ENCODE measurements around the gene KCNK13. TPM values are rescaled to one million over a fixed set of nuclear protein-coding genes. Genes with fewer than 3 reads are reported as not detected.
A peak's percentile ranks its signal among the peaks of the same experiment; 100 is the strongest.
"Not testable (repeated sequence)": the region's sequence is repeated elsewhere in the genome, so short reads cannot be mapped to it uniquely, and the experiment has no call there.

KCNK13 gene
- 0.81 TPM for total RNA-seq
- long read RNA-seq, partial matches to known transcripts: 0 of 4 reads
- long read RNA-seq, other reads (novel, unspliced or antisense): 1 of 4 reads

DNA sequence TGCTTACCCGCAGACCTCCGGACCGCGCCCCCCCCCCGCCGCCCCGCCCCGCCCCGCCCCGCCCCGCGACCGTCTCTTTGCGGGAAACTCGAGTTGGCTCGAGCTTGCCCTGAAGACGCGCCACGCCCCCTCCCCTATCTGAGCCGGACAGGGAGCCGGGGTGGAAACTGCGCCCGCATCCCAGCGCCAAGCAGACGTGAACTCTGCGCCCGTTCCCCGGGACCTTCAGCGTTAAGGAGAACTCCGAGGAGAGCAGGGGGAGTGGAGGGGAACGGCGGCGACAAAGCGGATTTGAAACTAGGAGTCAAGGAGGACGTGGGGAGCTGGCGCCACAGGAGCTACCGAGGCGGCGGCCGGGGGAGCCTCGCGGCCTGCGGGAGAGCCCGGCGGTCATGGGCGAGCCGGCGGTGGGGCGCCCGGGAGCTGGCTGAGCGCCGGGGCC is at the start of gene KCNK13:
Gene KCNK13, plus strand, starts transcription at position 310 of the 442 bp plus-strand sequence. CDS start 212 bp downstream, outside the sequence.
- no peak within 1 kb of the TSS for H3K27ac ChIP-seq
- intact Hi-C loops (cut with DNase I): no loop called here
- no peak for DNase-seq
- peak within 1 kb of the TSS; percentile 45 for H3K4me3 ChIP-seq
- H3K36me3 ChIP-seq: no peaks in the 10 kb centered on the region
- peaks cover 27% of the 10 kb centered on the region for H3K4me1 ChIP-seq
- peak; percentile 57 for ATAC-seq
- peaks cover 80% of the 10 kb centered on the region for H3K27me3 ChIP-seq
- no peak for TF ChIP-seq CTCF (IDR thresholded peaks at IDR 0.05)
- H3K9me3 ChIP-seq: no peaks in the 10 kb centered on the region

DNA sequence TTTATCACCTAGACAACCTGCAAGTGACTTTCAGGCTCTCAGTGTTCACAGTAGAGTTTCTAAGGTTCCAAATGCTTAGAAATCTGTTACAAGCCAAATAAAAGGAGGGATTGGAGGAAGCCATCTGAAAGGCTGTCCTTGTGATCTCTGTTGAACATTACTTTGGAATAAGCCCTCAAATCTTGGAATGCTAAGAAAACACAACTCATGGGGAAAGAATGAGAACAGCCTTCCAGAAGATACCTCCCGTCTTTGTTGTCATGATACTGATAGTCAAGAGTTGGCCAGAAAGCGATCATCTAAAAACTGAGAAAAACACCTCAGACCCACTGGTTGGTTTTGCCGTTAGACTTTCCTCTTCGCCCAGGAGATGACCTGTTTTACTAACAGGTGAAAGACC is 44.4 kb upstream of the KCNK13 start:
- intact Hi-C loops (cut with DNase I): no loop called here
- no peak overlapping the region for H3K27ac ChIP-seq
- peaks cover 4% of the 10 kb centered on the region for H3K36me3 ChIP-seq
- no peak for TF ChIP-seq CTCF (IDR thresholded peaks at IDR 0.05)
- no peaks in the 10 kb centered on the region for H3K27me3 ChIP-seq
- DNase-seq: no peak
- ATAC-seq: no peak
- no peak overlapping the region for H3K4me3 ChIP-seq
- H3K4me1 ChIP-seq: no peaks in the 10 kb centered on the region
- no peaks in the 10 kb centered on the region for H3K9me3 ChIP-seq

GRCh38 chr14:90019824-90020523 is 41.8 kb upstream of the KCNK13 start:
- no peak overlapping the region for H3K27ac ChIP-seq
- H3K4me1 ChIP-seq: no peaks in the 10 kb centered on the region
- no peak overlapping the region for H3K4me3 ChIP-seq
- DNase-seq (no peak), ATAC-seq (no peak)
- H3K36me3 ChIP-seq: peaks cover 7% of the 10 kb centered on the region
- no peak for TF ChIP-seq CTCF (IDR thresholded peaks at IDR 0.05)
- H3K27me3 ChIP-seq: no peaks in the 10 kb centered on the region
- no peaks in the 10 kb centered on the region for H3K9me3 ChIP-seq
- intact Hi-C loops (cut with DNase I): no loop called here

GRCh38 chr14:90023176-90023896 is 38.5 kb upstream of the KCNK13 start:
- Histone ChIP-seq H3K4me3 (no peak overlapping the region), H3K27ac (no peak overlapping the region), H3K27me3 (no peaks in the 10 kb centered on the region), H3K4me1 (no peaks in the 10 kb centered on the region), H3K36me3 (peaks cover 7% of the 10 kb centered on the region), H3K9me3 (no peaks in the 10 kb centered on the region)
- ATAC-seq: no peak
- intact Hi-C loops (cut with DNase I): no loop called here
- TF ChIP-seq CTCF (IDR thresholded peaks at IDR 0.05): no peak
- DNase-seq: no peak

DNA sequence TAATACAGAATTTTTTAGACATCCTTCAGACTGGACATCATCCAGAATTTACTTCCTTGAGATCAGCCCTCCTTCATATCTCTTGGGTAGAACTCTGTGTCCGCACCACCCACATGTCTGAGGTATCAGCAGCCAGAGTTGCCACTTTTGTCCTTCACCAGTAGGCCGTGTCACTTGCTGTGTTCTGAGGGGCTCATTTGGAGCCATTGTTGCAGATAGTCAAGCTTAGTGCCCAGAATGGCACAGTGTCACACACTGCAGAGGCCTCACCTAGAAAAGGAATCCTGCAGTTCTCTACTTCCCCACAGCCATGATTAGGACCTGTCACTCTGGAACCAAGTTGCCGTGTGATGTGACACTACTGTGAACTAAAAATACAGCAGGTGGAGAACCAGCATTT is 36.9 kb upstream of the KCNK13 start:
- Histone ChIP-seq H3K4me1 (no peaks in the 10 kb centered on the region), H3K36me3 (peaks cover 7% of the 10 kb centered on the region), H3K4me3 (no peak overlapping the region), H3K9me3 (no peaks in the 10 kb centered on the region), H3K27ac (no peak overlapping the region), H3K27me3 (no peaks in the 10 kb centered on the region)
- ATAC-seq: no peak
- no peak for TF ChIP-seq CTCF (IDR thresholded peaks at IDR 0.05)
- no peak for DNase-seq
- intact Hi-C loops (cut with DNase I): no loop called here

DNA sequence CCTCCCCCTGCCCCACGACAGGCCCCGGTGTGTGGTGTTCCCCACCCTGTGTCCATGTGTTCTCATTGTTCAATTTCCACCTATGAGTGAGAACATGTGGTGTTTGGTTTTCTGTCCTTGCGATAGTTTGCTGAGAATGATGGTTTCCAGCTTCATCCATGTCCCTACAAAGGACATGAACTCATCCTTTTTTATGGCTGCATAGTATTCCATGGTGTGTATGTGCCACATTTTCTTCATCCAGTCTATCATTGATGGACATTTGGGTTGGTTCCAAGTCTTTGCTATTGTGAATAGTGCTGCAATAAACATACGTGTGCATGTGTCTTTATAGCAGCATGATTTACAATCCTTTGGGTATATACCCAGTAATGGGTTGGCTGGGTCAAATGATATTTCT is 35.2 kb upstream of the KCNK13 start:
- ATAC-seq; H3K36me3 ChIP-seq; H3K27me3 ChIP-seq; H3K9me3 ChIP-seq; DNase-seq; H3K4me1 ChIP-seq; H3K27ac ChIP-seq; intact Hi-C loops (cut with DNase I); H3K4me3 ChIP-seq: not testable (repeated sequence)

Data from upper lobe of right lung (tissue), 1 donor.